Neuronal stem cell (in vitro differentiated cells): ENCODE results near the gene BTBD9.
"Not testable (repeated sequence)": the region's sequence is repeated elsewhere in the genome, so short reads cannot be mapped to it uniquely, and the experiment has no call there.

Source experiments
- DNase-seq: peaks from one replicate; pipeline ENCODE4 v3.0.0-alpha.2; 2013; ENCODE audit warnings: low spot score
- H2AFZ ChIP-seq: one replicate; pipeline ENCODE4 v1.6.1; 2013; ENCODE audit warnings: mild to moderate bottlenecking, low read length, inconsistent platforms
- H2AK5ac ChIP-seq: 2 replicates; pipeline ENCODE4 v1.6.1; 2013; ENCODE audit warnings: low read depth, mild to moderate bottlenecking, inconsistent platforms, low read length, moderate library complexity, mixed read lengths
- H2BK120ac ChIP-seq: 2 replicates; pipeline ENCODE4 v1.6.1; 2013; ENCODE audit warnings: low read depth, mild to moderate bottlenecking, inconsistent platforms, low read length, moderate library complexity, mixed read lengths
- H2BK12ac ChIP-seq: one replicate; pipeline ENCODE4 v1.6.1; 2013; ENCODE audit warnings: low read length, inconsistent platforms
- H2BK15ac ChIP-seq: 2 replicates; pipeline ENCODE4 v1.6.1; 2013; ENCODE audit warnings: mild to moderate bottlenecking, low read length, inconsistent platforms, mixed read lengths
- H2BK5ac ChIP-seq: one replicate; pipeline ENCODE4 v1.6.1; 2013; ENCODE audit warnings: inconsistent platforms, mild to moderate bottlenecking, low read length, moderate library complexity
- H3K14ac ChIP-seq: one replicate; pipeline ENCODE4 v1.6.1; 2013; ENCODE audit warnings: low read length, inconsistent platforms
- H3K18ac ChIP-seq: 2 replicates; pipeline ENCODE4 v1.6.1; 2013; ENCODE audit warnings: low read length, inconsistent platforms
- H3K23ac ChIP-seq: 2 replicates; pipeline ENCODE4 v1.6.1; 2013; ENCODE audit warnings: low read depth, mild to moderate bottlenecking, mixed read lengths, low read length, inconsistent platforms; ENCODE audit not compliant: poor library complexity
- H3K27ac ChIP-seq: replicated peaks from 3 replicates; pipeline ENCODE4 v1.5.1; 2013; ENCODE audit warnings: low read length, inconsistent platforms
- H3K27me3 ChIP-seq, 3 experiments: 2 replicates each; pipeline ENCODE4 v1.6.1; 2013; ENCODE audit warnings: low read length in 3 of 3, mild to moderate bottlenecking in 2 of 3, inconsistent platforms in 1 of 3, low read depth in 1 of 3, mixed read lengths in 1 of 3, moderate library complexity in 1 of 3; ENCODE audit not compliant: control insufficient read depth in 3 of 3, insufficient read depth in 3 of 3
- H3K36me3 ChIP-seq, 2 donors: replicated peaks in 1 of 2; 2 replicates each; pipeline ENCODE4 v1.6.1; 2013; ENCODE audit warnings: low read length in 2 of 2; ENCODE audit not compliant: control insufficient read depth in 2 of 2, insufficient read depth in 2 of 2
- H3K4ac ChIP-seq: 2 replicates; pipeline ENCODE4 v1.6.1; 2013; ENCODE audit warnings: inconsistent platforms, mild to moderate bottlenecking, low read length, moderate library complexity
- H3K4me1 ChIP-seq, 2 donors: 1 replicate in 1 of 2; 2 replicates in 1 of 2; pipeline ENCODE4 v1.6.1; 2013; ENCODE audit warnings: low read length in 2 of 2, low read depth in 1 of 2; ENCODE audit not compliant: control insufficient read depth in 2 of 2, insufficient read depth in 1 of 2
- H3K4me2 ChIP-seq: one replicate; pipeline ENCODE4 v1.6.1; 2013; ENCODE audit warnings: mild to moderate bottlenecking, low read length, inconsistent platforms; ENCODE audit not compliant: insufficient read depth, poor library complexity, severe bottlenecking
- H3K4me3 ChIP-seq, 2 donors: 2 replicates each; pipeline ENCODE4 v1.5.1; 2013; ENCODE audit warnings: low read length in 2 of 2, mild to moderate bottlenecking in 2 of 2, inconsistent platforms in 1 of 2, moderate library complexity in 1 of 2
- H3K79me1 ChIP-seq: one replicate; pipeline ENCODE4 v1.6.1; 2013; ENCODE audit warnings: low read depth, mild to moderate bottlenecking, inconsistent platforms, low read length, moderate library complexity
- H3K9ac ChIP-seq: one replicate; pipeline ENCODE4 v1.6.1; 2013; ENCODE audit warnings: mild to moderate bottlenecking, low read depth, low read length, inconsistent platforms; ENCODE audit not compliant: poor library complexity
- H3K9me3 ChIP-seq, 2 donors: replicated peaks in 1 of 2; 2 replicates each; pipeline versions ENCODE3 to v1.6.1; 2013; ENCODE audit warnings: low read length in 2 of 2, mild to moderate bottlenecking in 2 of 2, inconsistent platforms in 1 of 2, low read depth in 1 of 2, mixed read lengths in 1 of 2, moderate library complexity in 1 of 2; ENCODE audit not compliant: control insufficient read depth in 2 of 2, insufficient read depth in 1 of 2
- H4K8ac ChIP-seq: one replicate; pipeline ENCODE4 v1.6.1; 2013; ENCODE audit warnings: low read depth, mild to moderate bottlenecking, inconsistent platforms, low read length, moderate library complexity
- H4K91ac ChIP-seq: one replicate; pipeline ENCODE4 v1.6.1; 2013; ENCODE audit warnings: low read length, low read depth, mild to moderate bottlenecking, inconsistent platforms; ENCODE audit not compliant: poor library complexity
- WGBS, 2 donors: extraction: QIAGEN DNeasy Blood & Tissue Kit; methylation state at CpG; one replicate each; pipeline ENCODE4 v1.1.7; 2013; ENCODE audit warnings: missing lambda C conversion rate in 2 of 2, mixed read lengths in 1 of 2; ENCODE audit not compliant: insufficient read length in 2 of 2, insufficient replicate concordance in 1 of 2; ENCODE audit errors: extremely low coverage in 2 of 2; 5-methylcytosine and 5-hydroxymethylcytosine counted together

The BTBD9 gene

DNA sequence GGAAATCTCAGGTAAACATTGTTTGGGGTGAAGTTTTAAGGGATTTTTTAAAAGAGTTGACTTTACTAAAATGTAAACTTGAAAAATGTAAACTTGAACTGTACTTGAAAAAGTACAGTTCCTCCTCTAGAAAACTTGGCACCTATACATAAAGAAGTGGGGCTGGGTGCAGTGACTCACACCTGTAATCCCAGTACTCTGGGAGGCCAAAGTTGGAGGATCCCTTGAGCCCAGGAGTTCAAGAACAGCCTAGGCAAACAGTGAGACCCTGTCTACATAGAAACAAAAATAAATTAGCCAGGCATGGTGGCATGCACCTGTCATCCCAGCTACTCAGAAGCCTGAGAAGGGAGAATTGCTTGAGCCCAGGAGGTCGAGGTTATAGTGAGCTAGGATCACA, 7.2 kb downstream of the BTBD9 start:
- Histone ChIP-seq H3K9ac (no peak overlapping the region), H2AFZ (no peak overlapping the region), H3K4me2 (no peak overlapping the region), H4K91ac (no peak overlapping the region), H2BK15ac (no peak overlapping the region), H3K79me1 (no peaks in the 10 kb centered on the region), H3K4me1 (no peaks in the 10 kb centered on the region), H3K14ac (no peak overlapping the region), H4K8ac (no peak overlapping the region), H2BK120ac (no peak overlapping the region), H3K36me3 (no peaks in the 10 kb centered on the region), H3K4ac (no peak overlapping the region), H2AK5ac (no peak overlapping the region), H3K4me3 (no peak overlapping the region), H3K27ac (no peak overlapping the region), H3K9me3 (no peaks in the 10 kb centered on the region), H3K23ac (no peak overlapping the region), H2BK12ac (no peak overlapping the region), H3K18ac (no peak overlapping the region), H2BK5ac (no peak overlapping the region), H3K27me3 (no peaks in the 10 kb centered on the region)
- DNase-seq = no peak
- no CpG with 5 or more reads among the region's 1 CpG for WGBS, 2 donors

GRCh38 chr6:38631186-38631783, 8.4 kb downstream of the BTBD9 start:
- Histone ChIP-seq H3K4ac (no peak overlapping the region), H2BK120ac (no peak overlapping the region), H3K18ac (no peak overlapping the region), H3K79me1 (no peaks in the 10 kb centered on the region), H3K27ac (no peak overlapping the region), H3K9me3 (no peaks in the 10 kb centered on the region), H3K4me3 (no peak overlapping the region), H4K91ac (no peak overlapping the region), H2BK5ac (no peak overlapping the region), H2AFZ (no peak overlapping the region), H2AK5ac (no peak overlapping the region), H3K23ac (no peak overlapping the region), H3K14ac (no peak overlapping the region), H3K9ac (no peak overlapping the region), H4K8ac (no peak overlapping the region), H3K4me2 (no peak overlapping the region), H2BK15ac (no peak overlapping the region), H3K4me1 (no peaks in the 10 kb centered on the region), H3K27me3 (no peaks in the 10 kb centered on the region), H3K36me3 (no peaks in the 10 kb centered on the region), H2BK12ac (no peak overlapping the region)
- no peak for DNase-seq
- no CpG with 5 or more reads among the region's 3 CpGs for WGBS, 2 donors

- H4K8ac ChIP-seq = no peak overlapping the region
- no peak overlapping the region for H3K14ac ChIP-seq
- no peaks in the 10 kb centered on the region for H3K79me1 ChIP-seq
- no peak overlapping the region for H3K27ac ChIP-seq
- H2BK15ac ChIP-seq = no peak overlapping the region
- no peak overlapping the region for H3K4ac ChIP-seq
- no peak overlapping the region for H2BK5ac ChIP-seq
- H3K23ac ChIP-seq = no peak overlapping the region
- H2BK120ac ChIP-seq = no peak overlapping the region
- no peak overlapping the region for H2AK5ac ChIP-seq
- WGBS, 2 donors = no CpG with 5 or more reads among the region's 1 CpG
- H3K4me2 ChIP-seq = no peak overlapping the region
- no peak overlapping the region for H4K91ac ChIP-seq
- H2BK12ac ChIP-seq = no peak overlapping the region
- DNase-seq = no peak
- no peaks in the 10 kb centered on the region for H3K27me3 ChIP-seq
- H3K4me1 ChIP-seq = peaks cover 0 to 7% of the 10 kb centered on the region in 2 donors
- no peak overlapping the region for H2AFZ ChIP-seq
- no peak overlapping the region for H3K9ac ChIP-seq
- H3K9me3 ChIP-seq = peaks cover 0 to 3% of the 10 kb centered on the region in 2 donors
- no peak overlapping the region for H3K18ac ChIP-seq
- no peak overlapping the region for H3K4me3 ChIP-seq
- H3K36me3 ChIP-seq = no peaks in the 10 kb centered on the region
Measured at GRCh38 chr6:38625217-38625616, 14.5 kb downstream of the BTBD9 start.

- H4K91ac ChIP-seq, H2BK120ac ChIP-seq, H4K8ac ChIP-seq, H2AFZ ChIP-seq, H3K79me1 ChIP-seq, H2BK15ac ChIP-seq, DNase-seq, H3K36me3 ChIP-seq, H3K4me3 ChIP-seq, H3K18ac ChIP-seq, H3K27me3 ChIP-seq, H3K4me2 ChIP-seq, H2BK12ac ChIP-seq, H2BK5ac ChIP-seq, H3K27ac ChIP-seq, H3K4me1 ChIP-seq, H3K14ac ChIP-seq, H3K23ac ChIP-seq, H2AK5ac ChIP-seq, H3K9ac ChIP-seq, H3K4ac ChIP-seq, H3K9me3 ChIP-seq: not testable (repeated sequence)
- no CpG with 5 or more reads among the region's 1 CpG for WGBS, 2 donors
Measured at GRCh38 chr6:38619342-38619741, 20.4 kb downstream of the BTBD9 start.
